Keratinocyte (primary cell): ENCODE data around the gene HBA1. TPM values are rescaled to one million over a fixed set of nuclear protein-coding genes. Genes with fewer than 3 reads are reported as not detected.

Experiments
- DNase-seq: peaks from one replicate; pipeline ENCODE4 v3.0.0-alpha.2; 2011; ENCODE audit warnings: low read depth, missing footprints, low spot score
- FAIRE-seq: peaks from 2 replicates; lab custom pipeline; 2011; peaks lifted over from hg19 to GRCh38; lab: Jason Lieb, UNC
- H2AFZ ChIP-seq: 2 replicates; pipeline ENCODE4 v1.6.0; 2012; ENCODE audit warnings: low read length, control low read depth, inconsistent platforms; ENCODE audit not compliant: control insufficient read depth
- H3K27ac ChIP-seq: 2 replicates; pipeline ENCODE4 v1.5.1; 2011; ENCODE audit warnings: low read length; ENCODE audit not compliant: control insufficient read depth, insufficient read depth
- H3K27me3 ChIP-seq: 3 replicates; pipeline ENCODE4 v1.6.0; 2011; ENCODE audit warnings: low read length; ENCODE audit not compliant: control insufficient read depth, insufficient read depth; ENCODE audit errors: extremely low read depth
- H3K36me3 ChIP-seq, 2 experiments: 2 replicates in 1 of 2; 3 replicates in 1 of 2; pipeline ENCODE4 v1.5.1; 2011; ENCODE audit warnings: low read length in 2 of 2, mild to moderate bottlenecking in 1 of 2; ENCODE audit not compliant: control insufficient read depth in 2 of 2, insufficient read depth in 2 of 2; ENCODE audit errors: extremely low read depth in 1 of 2
- H3K4me1 ChIP-seq: 3 replicates; pipeline ENCODE4 v1.5.1; 2011; ENCODE audit warnings: low read length; ENCODE audit not compliant: control insufficient read depth, insufficient read depth; ENCODE audit errors: extremely low read depth
- H3K4me2 ChIP-seq: 3 replicates; pipeline ENCODE4 v1.6.0; 2011; ENCODE audit warnings: low read depth, low read length; ENCODE audit not compliant: control insufficient read depth, insufficient read depth; ENCODE audit errors: extremely low read depth
- H3K4me3 ChIP-seq, 3 experiments: fragments of 200-600 bp in 1 of 3; sonication (generic) in 1 of 3; 2 replicates in 2 of 3; 3 replicates in 1 of 3; pipeline ENCODE4 v1.5.1; 2011 to 2016; ENCODE audit warnings: low read length in 3 of 3, mild to moderate bottlenecking in 3 of 3, control low read depth in 2 of 3, inconsistent platforms in 1 of 3, low read depth in 1 of 3, mixed read lengths in 1 of 3, mixed run types in 1 of 3, moderate library complexity in 1 of 3; ENCODE audit not compliant: control insufficient read depth in 2 of 3, insufficient read depth in 2 of 3; ENCODE audit errors: extremely low read depth in 1 of 3
- H3K79me2 ChIP-seq: 2 replicates; pipeline ENCODE4 v1.6.0; 2012; ENCODE audit warnings: low read length; ENCODE audit not compliant: control insufficient read depth, insufficient read depth
- H3K9ac ChIP-seq: 3 replicates; pipeline ENCODE4 v1.6.0; 2011; ENCODE audit warnings: low read length; ENCODE audit not compliant: control insufficient read depth, insufficient read depth; ENCODE audit errors: extremely low read depth
- H3K9me1 ChIP-seq: 3 replicates; pipeline ENCODE4 v1.6.0; 2011; ENCODE audit warnings: low read length; ENCODE audit not compliant: control insufficient read depth, insufficient read depth; ENCODE audit errors: extremely low read depth
- H3K9me3 ChIP-seq: 2 replicates; pipeline ENCODE4 v1.5.1; 2012; ENCODE audit warnings: low read depth, low read length; ENCODE audit not compliant: control insufficient read depth
- H4K20me1 ChIP-seq: 3 replicates; pipeline ENCODE4 v1.6.0; 2011; ENCODE audit warnings: low read length; ENCODE audit not compliant: control insufficient read depth, insufficient read depth; ENCODE audit errors: extremely low read depth
- CTCF ChIP-seq, 3 experiments: IDR thresholded peaks in 1 of 3; conservative IDR thresholded peaks in 1 of 3; optimal IDR thresholded peaks in 1 of 3; 2 replicates in 2 of 3; 3 replicates in 1 of 3; pipeline versions ENCODE3 to v1.5.1; 2011; ENCODE audit warnings: low read length in 3 of 3, mild to moderate bottlenecking in 3 of 3, moderate library complexity in 2 of 3, control low read depth in 1 of 3, inconsistent platforms in 1 of 3; ENCODE audit not compliant: insufficient read depth in 2 of 3; ENCODE audit errors: extremely low read depth in 1 of 3
- EZH2 ChIP-seq: IDR thresholded peaks from one replicate; pipeline ENCODE4 v1.6.1; 2012; ENCODE audit warnings: inconsistent platforms, mild to moderate bottlenecking, low read length, moderate library complexity
- dilution Hi-C: fragments of 300-500 bp; cut with MboI; formaldehyde crosslinking; loops from one replicate; pipeline ENCODE4 v1.7.0; 2020; ENCODE audit warnings: low sequenced_read_pairs; ENCODE audit not compliant: extremely low pct_ligation_motif_present
- polyA plus RNA-seq, 5 experiments: library from polyadenylated mRNA; depleted of rRNA in 3 of 5; stranded (reverse) in 3 of 5; stranded (forward) in 1 of 5; unstranded in 1 of 5; fragments of >200 nt; gene quantifications; 1 replicate in 1 of 5; 2 replicates in 3 of 5; 3 replicates in 1 of 5; pipeline versions ENCODE4 v1.2.1 to v1.2.3, GENCODE V29; 2011 to 2012; ENCODE audit warnings: missing spikeins in 2 of 5, low read depth in 1 of 5, low replicate concordance in 1 of 5

HBA1 gene
- polyA plus RNA-seq, 1 donor (not counting 4 experiments of a cell fraction or from before 2014, with no cell fraction given), result 0.24 TPM

GRCh38 chr16:189604-190186, 13.2 kb downstream of the HBA1 start:
- TF ChIP-seq CTCF (optimal IDR thresholded peaks at IDR 0.05 in 1 of 3, IDR thresholded peaks at IDR 0.05 in 1 of 3, conservative IDR thresholded peaks at IDR 0.05 in 1 of 3; ENCODE audit: extremely low read depth in 1 of 3, insufficient read depth in 2 of 3, low read length in 3 of 3), result no peak
- TF ChIP-seq EZH2, result no peak
- H3K9me1 ChIP-seq, result no peaks in the 10 kb centered on the region
- no peaks in the 10 kb centered on the region for H3K9me3 ChIP-seq
- H3K79me2 ChIP-seq, result no peaks in the 10 kb centered on the region
- no peak overlapping the region for H3K9ac ChIP-seq
- DNase-seq (no peak), FAIRE-seq (no peak)
- H4K20me1 ChIP-seq, result peaks cover 6% of the 10 kb centered on the region
- H3K27me3 ChIP-seq, result no peaks in the 10 kb centered on the region
- H3K4me1 ChIP-seq, result no peaks in the 10 kb centered on the region
- no peak overlapping the region for H3K4me2 ChIP-seq
- H2AFZ ChIP-seq, result no peak overlapping the region
- no peak overlapping the region for H3K4me3 ChIP-seq
- H3K36me3 ChIP-seq, result peaks cover 33 to 38% of the 10 kb centered on the region in 2 experiments
- dilution Hi-C loops, result no loop called here
- no peak overlapping the region for H3K27ac ChIP-seq

- Histone ChIP-seq H3K9me1 (no peaks in the 10 kb centered on the region), H2AFZ (no peak overlapping the region), H3K27me3 (no peaks in the 10 kb centered on the region), H3K36me3 (peaks cover 39 to 43% of the 10 kb centered on the region in 2 experiments), H3K4me2 (no peak overlapping the region), H3K9me3 (no peaks in the 10 kb centered on the region), H3K9ac (no peak overlapping the region), H4K20me1 (peaks cover 9% of the 10 kb centered on the region), H3K79me2 (no peaks in the 10 kb centered on the region), H3K4me1 (no peaks in the 10 kb centered on the region), H3K4me3 (no peak overlapping the region), H3K27ac (no peak overlapping the region)
- no peak for TF ChIP-seq CTCF (optimal IDR thresholded peaks at IDR 0.05 in 1 of 3, IDR thresholded peaks at IDR 0.05 in 1 of 3, conservative IDR thresholded peaks at IDR 0.05 in 1 of 3; ENCODE audit: extremely low read depth in 1 of 3, insufficient read depth in 2 of 3, low read length in 3 of 3)
- no peak for TF ChIP-seq EZH2
- FAIRE-seq, result no peak
- no peak for DNase-seq
- dilution Hi-C loops, result no loop called here
Observed at GRCh38 chr16:191831-192230, 15.4 kb downstream of the HBA1 start.
